Stimulated activated CD4-positive, alpha-beta T cell treated with anti-CD3 and anti-CD28 coated beads, Interleukin-15, amount 100 ng/mL, for 24 hours (primary cell): Measurements from ENCODE around the gene GRHL3.
A peak's percentile ranks its signal among the peaks of the same experiment; 100 is the strongest.

Source experiments
- DNase-seq: peaks from one replicate; pipeline ENCODE4 v3.0.0-alpha.2; 2020

The GRHL3 gene

GRCh38 chr1:24318615-24319311 lies 394 bp upstream of the GRHL3 start:
- no peak for DNase-seq

- DNase-seq = no peak
Measured at GRCh38 chr1:24319962-24320361, 805 bp downstream of the GRHL3 start.

GRCh38 chr1:24321126-24321525 lies 2.0 kb downstream of the GRHL3 start:
- DNase-seq = no peak

- peak; percentile 90 for DNase-seq
Measured at GRCh38 chr1:24321697-24322469, 2.7 kb downstream of the GRHL3 start.

DNA sequence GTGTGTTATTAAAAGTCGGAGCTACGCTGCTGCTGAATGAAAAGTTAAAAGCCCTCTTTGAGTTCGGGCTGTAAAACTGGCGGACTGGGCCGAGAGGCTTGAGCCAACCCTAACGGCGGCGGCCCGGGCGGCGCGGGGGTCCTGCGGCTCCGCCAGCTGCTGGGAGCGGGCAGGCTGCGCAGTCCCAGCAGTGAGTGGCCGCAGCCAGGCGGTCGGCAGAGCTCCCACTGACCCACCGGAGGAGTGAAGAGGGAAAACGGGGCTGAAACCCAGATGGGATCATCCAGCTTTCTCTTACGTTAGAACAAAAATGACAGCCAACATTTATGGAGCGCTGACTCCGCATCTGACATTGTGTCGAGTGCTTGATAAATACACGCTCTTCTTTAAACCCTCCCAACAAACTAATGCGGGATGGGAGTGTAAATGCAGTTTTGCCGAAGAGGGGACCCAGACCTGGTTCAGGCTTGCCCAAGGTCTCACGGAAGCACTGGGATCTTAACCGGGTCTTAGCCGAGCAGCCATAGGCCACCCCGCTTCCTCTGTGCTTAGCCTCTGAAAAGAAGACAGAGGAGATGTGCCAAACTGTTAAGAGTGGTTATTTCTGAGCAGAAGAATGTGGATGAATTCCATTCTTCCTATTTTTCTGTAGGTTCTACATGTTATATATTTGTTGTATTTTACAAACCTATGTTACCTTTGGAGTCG lies 3.5 kb downstream of the GRHL3 start:
- DNase-seq = no peak

DNA sequence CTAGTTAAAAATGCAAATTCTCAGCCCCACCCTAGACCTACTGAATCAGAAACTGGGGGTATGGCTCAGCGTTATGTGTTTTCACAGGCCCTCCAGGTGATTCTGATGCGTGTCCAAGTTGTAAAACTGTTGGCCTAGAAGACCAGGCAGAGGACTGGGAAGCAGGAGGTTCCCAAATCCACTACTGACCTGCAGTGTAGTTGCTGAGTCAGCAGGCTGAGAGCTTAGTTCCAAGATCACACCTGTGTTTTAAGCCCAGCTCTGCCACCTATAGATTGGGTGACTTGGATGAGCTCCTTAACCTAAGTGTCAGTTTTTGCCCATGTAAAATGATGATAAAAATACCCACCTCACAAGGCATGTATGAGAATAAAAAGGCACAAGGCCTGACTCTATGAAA lies 4.1 kb downstream of the GRHL3 start:
- DNase-seq = no peak

DNA sequence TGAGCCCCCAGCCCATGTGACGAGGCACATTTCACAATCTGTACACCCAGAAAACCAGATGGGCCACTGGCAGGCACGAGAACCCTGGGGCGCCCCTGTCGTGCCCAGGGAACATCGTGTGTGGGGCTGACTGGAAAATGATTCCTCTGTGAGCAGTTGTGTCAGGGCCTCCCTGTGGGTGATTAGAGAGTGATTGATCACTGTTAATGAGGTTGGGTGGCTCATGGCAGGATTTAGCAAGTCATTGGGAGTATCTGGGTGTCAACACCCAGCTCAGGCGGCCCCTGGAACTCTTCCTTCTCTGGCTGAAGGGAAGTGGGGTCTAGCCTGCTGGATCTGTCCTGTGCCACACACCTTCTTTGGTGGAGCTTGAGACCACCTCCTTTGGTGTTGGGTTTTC lies 5.7 kb downstream of the GRHL3 start:
- DNase-seq = no peak

GRCh38 chr1:24325587-24326449 lies 6.7 kb downstream of the GRHL3 start:
- DNase-seq = no peak

GRCh38 chr1:24327486-24327885 lies 8.3 kb downstream of the GRHL3 start:
- no peak for DNase-seq

- no peak for DNase-seq
Measured at GRCh38 chr1:24327891-24328290, 8.7 kb downstream of the GRHL3 start.

DNA sequence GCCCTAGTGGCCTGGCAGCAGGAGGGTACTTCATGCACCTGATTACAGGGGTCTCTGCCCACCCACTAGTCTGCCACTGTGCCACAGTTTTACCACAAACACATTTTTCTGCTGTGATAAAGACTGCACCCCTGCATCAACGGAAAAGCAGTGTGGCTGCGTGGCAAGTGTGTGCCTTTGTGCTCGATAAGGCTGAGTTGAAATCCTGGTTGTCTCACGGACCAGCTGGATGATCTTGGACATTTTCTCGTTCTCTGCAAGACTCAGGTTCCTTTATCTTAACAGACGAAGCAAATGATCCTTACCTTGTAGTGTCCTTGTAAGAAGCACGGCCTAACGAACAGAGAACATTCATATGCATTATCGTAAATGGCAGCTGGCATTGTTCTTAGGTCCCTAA lies 10.2 kb downstream of the GRHL3 start:
- no peak for DNase-seq

GRCh38 chr1:24329797-24330543 lies 10.8 kb downstream of the GRHL3 start:
- DNase-seq = no peak

GRCh38 chr1:24331961-24332673 lies 13.0 kb downstream of the GRHL3 start:
- no peak for DNase-seq

- DNase-seq = no peak
Measured at GRCh38 chr1:24336075-24336474, 16.9 kb downstream of the GRHL3 start.

DNA sequence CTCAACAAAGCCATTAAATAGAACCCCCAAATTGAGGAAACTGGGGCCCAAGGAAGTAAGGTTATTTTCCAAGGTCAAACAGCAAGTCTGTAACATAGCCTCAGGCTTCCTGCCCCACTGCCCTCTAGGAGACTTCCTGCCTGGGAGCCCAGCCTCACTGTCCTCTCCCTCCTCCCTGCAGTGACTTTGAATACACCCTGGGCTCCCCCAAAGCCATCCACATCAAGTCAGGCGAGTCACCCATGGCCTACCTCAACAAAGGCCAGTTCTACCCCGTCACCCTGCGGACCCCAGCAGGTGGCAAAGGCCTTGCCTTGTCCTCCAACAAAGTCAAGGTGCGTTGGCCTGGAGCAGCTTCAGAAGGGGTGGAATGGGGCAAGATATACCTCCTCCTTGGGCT lies 18.3 kb downstream of the GRHL3 start:
- DNase-seq = no peak

GRCh38 chr1:24338447-24338846 lies 19.3 kb downstream of the GRHL3 start:
- DNase-seq = no peak

- DNase-seq = no peak
Measured at GRCh38 chr1:24339996-24340395, 20.8 kb downstream of the GRHL3 start.

DNA sequence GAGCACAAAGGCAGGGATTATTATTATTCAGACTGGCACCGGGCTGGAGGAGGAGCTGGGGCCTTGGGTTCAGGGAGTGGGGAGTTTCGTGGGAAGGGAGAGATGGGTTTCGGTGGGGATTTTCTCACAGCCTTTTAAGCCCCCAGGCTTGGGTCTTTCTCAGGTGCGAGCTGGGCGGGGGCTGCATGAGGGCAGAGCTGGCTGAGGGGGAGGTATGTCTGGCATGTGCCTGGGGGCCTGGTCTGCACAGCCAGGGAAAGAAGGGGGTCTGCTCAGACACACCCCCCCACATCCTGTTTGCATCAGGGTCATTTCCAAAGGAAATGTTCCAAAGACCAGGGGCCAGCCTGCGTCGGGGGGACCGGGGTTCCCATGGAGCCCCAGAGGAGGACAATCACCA lies 21.6 kb downstream of the GRHL3 start:
- no peak for DNase-seq

- DNase-seq = no peak
Measured at GRCh38 chr1:24341260-24341659, 22.1 kb downstream of the GRHL3 start.

- no peak for DNase-seq
Measured at GRCh38 chr1:24343412-24344089, 24.4 kb downstream of the GRHL3 start.
